GM19463 (cell line): Measurements from ENCODE around the gene TRPC3.
"Not testable (repeated sequence)": the region's sequence is repeated elsewhere in the genome, so short reads cannot be mapped to it uniquely, and the experiment has no call there.

Experiments used
- ATAC-seq: cut with Tn5 transposase; IDR thresholded peaks from one replicate; pipeline ENCODE4 v1.9.1; 2021; ENCODE audit warnings: mild to moderate bottlenecking, moderate library complexity; ENCODE audit not compliant: unreplicated experiment

TRPC3 gene

DNA sequence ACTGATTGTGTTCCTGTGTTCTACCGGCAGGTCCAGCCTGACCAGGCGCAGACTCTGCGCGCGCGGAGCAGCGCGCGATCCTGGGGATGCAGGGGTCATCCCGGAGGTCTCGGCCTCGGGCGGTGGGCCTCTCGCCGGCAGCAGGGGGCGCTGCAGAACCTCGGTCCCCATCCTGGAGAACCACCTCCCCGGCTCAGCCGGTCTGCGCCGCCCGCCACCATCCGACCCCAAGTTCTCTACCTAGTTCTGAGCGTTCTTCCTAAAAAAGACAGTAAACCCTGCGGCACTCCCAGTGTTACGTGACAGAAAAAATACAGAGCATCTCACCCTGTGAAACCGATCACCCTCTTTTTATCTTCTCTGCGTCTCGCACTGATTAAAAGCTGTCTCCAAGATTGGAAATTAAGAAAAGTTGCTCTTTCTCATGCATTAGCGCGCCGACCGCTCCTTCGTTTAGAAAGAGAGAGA is 1.6 kb downstream of the TRPC3 start:
- ATAC-seq: peak; percentile 79

GRCh38 chr4:121946644-121947043 is 5.2 kb downstream of the TRPC3 start:
- no peak for ATAC-seq

DNA sequence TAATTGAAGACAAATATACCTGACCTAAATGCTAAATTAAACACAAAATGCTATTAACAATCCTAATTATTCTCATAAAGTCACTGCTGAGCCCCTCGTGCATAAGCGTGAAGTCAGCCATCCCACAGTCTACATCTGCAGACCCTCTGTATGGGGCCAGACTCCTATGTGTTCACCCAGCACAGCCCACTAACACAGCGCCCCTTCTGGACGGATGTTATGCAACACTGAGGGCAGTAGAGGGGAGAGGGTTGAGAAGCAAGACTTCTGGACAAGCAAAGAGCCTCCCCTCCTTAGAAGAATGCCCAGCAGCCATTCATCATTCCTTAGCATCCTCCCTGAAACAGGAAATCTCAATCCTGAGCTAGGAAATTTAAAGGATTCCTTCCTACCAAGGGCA is 7.9 kb downstream of the TRPC3 start:
- ATAC-seq: peak; percentile 71

DNA sequence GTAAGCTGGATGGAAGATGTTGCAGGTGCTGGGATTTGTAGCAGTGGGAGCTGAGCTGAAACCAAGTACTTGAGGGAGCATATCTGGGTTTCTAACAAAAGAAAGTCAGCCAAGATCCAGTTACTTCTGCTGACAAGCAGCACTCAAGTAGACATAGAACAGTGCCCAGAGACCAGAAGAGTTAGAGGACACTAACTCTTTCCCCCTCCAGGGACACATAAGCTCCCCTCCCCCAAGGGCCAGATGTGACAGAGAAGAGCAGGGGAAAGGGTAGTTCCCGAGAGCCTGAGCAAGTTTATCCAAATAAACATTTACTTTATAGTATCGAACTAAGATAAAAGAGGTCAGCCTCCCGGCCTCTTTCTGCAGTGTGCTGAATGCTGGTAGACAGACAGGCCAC is 12.2 kb downstream of the TRPC3 start:
- ATAC-seq: no peak

- ATAC-seq: no peak
Observed at GRCh38 chr4:121938282-121939092, 13.4 kb downstream of the TRPC3 start.

GRCh38 chr4:121936101-121936500 is 15.8 kb downstream of the TRPC3 start:
- ATAC-seq: no peak

GRCh38 chr4:121934635-121935034 is 17.2 kb downstream of the TRPC3 start:
- ATAC-seq: no peak

DNA sequence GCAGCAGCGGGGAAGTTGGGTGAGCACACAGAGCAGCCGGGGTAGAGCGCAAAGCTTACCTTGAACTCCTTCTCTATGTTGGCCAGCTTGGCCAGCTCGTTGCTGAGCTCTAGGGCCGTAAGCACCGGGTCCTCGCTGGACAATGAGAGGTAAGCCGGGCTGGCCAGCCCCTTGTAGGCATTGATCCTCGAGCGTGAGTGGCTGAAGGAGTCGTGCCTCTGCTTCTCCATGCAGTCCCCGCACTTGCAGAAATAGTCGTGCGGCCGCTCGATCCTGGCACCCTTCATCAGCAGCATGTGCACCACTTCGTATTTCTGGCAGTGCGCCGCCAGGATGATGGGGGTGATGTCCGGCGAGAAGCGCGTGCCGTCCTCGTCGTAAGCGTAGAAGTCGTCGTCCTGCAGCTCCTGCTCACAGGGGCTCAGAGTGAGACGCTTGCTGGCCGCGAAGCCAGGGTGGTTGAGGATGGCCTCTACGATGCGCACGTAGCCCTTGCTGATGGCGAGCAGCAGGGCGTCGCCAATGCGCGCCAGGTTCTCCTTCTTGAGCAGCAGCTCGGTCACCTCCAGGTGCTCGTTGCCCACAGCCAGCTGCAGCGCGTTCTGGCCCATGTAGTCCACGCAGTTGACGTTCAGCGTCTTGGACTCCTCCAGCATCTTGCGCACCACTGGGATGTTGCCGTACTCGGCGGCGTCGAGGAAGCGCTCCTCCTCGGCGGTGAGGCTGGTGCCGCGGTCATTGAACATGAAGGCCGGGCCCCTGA is 19.5 kb downstream of the TRPC3 start:
- ATAC-seq: no peak

GRCh38 chr4:121930304-121930703 is 21.6 kb downstream of the TRPC3 start:
- no peak for ATAC-seq

DNA sequence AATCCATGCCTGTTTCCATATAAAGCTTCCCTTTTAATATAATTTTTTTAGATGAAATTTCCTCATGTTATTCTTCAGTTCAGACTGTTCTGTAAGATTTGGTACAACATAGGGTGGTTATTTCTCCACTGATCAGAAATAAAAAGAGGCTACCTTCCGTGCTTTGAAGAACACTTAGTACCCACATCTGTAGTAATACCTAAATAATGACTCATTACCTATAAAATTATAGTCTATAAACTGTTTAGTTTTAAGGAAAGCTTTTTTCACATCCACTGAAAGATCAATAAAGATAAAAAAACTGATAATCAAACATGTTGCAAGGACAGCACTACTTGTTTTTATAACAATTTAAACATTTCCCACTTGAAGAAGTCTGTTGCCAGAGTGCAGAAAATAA is 23.9 kb downstream of the TRPC3 start:
- ATAC-seq: no peak

GRCh38 chr4:121926490-121926889 is 25.4 kb downstream of the TRPC3 start:
- ATAC-seq: not testable (repeated sequence)

DNA sequence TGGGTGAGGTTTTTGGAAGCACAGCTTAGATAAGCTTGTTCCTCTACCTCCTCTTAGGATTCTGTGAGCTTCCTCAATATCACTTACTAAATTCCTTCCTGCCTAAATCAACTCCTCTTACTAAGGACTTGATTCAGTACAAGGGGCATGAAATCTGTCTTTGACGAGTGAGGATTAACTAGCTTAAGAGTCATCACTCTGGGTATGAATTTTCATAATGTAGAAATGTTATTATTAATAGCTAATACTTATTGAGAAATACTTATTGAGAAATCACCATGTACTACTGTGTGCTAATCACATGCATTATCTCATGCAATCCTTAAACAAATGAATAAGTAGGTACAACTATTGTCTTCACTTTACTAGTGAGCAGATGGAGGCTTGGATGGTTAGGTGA is 28.6 kb downstream of the TRPC3 start:
- ATAC-seq: no peak

DNA sequence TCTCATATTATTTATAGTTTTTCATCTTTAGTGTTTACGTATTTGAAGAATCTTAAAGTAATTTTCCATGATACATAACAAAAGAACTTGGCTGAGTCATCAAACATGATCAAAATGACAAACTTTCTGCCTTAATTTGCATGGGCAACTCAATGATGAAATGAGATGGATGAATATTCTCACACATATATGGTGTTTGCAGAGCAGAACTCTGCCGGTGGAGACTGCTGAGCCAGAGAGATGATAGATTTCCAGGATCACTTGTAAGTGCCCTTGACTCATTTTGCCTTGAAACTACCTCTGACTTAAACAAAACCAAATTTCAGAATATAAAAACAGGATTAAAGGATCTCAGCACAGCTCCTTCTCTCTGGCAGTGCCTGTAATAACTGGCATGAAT is 38.2 kb downstream of the TRPC3 start:
- ATAC-seq: no peak

DNA sequence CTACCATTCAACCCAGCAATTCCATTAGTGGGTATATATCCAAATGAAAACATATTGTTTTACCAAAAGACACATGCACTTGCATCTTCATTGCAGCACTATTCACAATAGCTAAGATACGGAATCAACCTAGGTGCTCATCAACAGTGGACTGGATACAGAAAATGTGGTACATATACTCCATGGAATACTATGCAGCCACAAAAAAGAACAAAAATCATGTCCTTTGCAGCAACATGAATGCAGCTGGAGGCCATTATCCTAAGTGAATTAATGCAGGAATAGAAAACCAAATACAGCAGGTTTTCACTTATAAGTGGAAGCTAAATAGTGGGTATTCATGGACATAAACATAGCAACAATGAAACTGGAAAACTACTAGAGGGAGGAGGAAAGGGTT is 43.5 kb downstream of the TRPC3 start:
- ATAC-seq: no peak

- peak; percentile 91 for ATAC-seq
Observed at GRCh38 chr4:121900132-121900983, 51.5 kb downstream of the TRPC3 start.

DNA sequence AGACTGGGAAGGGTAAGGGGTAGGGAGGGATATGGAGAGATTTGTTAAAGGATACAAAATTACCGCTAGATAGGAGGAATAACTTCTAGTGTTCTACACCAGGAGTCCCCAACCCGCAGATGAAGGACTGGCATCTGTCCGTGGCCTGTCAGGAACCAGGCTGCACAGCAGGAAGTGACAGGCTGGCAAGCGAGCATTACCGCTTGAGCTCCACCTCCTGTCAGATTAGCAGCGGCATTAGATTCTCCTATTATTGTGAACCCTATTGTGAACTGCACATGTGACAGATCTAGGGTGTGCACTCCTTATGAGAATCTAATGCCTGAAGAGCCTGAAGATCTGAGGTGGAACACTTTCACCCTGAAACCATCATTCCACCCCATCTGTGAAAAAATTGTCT is 53.7 kb downstream of the TRPC3 start:
- ATAC-seq: no peak

DNA sequence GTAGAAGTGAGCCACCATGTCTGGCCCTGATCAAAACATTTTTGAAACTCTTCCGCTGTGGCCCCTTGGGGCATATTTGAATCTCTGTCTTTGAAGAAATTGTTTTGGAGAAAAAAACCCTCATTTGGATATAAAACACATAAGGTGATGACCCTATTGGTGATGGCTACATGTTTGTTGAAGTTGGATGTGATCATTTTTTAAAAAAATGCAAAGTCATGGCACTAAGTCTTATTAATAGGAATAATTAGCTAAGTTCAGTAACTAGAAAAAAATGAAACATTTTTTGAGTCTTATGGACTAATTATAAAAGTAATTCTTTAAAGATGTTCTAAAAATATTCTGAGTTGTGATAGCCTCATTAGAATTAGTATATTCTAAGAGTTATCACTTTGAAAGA is 63.7 kb downstream of the TRPC3 start:
- no peak for ATAC-seq

GRCh38 chr4:121885115-121885514 is 66.7 kb downstream of the TRPC3 start:
- no peak for ATAC-seq

- ATAC-seq: no peak
Observed at GRCh38 chr4:121881158-121881557, 70.7 kb downstream of the TRPC3 start.

DNA sequence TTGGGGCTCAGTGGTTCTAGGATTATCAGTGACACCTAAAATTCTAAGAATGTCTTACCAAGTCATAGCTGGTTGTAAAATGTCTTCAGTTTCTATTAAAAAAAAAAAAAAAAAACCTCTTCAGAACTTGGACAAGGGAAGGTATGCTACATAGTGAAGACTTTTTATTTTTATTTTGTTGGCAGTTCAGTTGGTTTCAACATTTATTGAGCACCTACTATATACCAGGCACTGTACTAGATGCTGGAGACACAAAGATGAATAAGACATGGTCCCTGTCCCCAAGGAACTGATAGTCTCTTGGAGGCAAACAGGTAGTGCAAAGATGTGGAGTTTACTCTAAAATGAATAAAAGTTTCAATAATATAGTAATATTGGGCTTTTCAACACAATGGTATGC is 72.7 kb downstream of the TRPC3 start:
- no peak for ATAC-seq

DNA sequence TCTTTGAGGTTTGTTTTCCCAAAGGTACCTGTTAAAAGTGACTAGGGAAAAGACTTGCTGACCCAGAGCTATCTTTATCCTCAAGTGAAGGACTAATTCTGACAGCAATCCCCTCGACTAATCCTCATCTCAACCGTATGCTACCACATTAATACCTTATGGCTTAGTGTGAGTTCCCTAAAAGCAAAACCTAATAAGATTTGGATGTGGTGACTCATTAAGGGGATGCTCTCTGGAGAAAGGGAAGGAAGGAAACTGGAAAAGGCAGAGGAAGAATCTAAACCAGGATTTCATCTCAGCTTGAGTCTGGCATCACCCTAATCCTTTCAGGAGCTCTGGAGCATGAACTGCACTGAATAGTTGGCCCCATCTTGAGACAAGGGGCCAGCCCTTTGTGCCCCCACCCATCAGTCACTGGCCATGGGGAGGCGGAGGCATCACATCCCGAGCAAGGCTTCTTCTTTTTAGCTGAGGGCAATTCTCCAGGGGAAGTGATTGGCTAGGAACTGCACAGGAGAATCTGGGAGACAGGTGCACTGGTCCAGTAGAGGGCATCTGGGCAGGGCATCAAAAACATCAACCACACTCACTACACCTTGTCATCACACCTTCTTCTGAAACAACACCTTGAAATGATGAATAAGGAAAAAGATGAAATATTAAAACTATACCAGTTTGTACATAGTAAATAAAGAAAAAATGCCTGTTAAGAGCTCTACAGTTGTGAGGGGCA is 74.7 kb downstream of the TRPC3 start:
- no peak for ATAC-seq
